ENCODE data around the gene GPR132. TPM values are rescaled to one million over a fixed set of nuclear protein-coding genes. Genes with fewer than 3 reads are reported as not detected.
A peak's percentile ranks its signal among the peaks of the same experiment; 100 is the strongest.

Gene GPR132
- total and polyA plus RNA-seq, 2 of the 13 experiments (the other 11 are each of a cell fraction or from before 2014, with no cell fraction given): not detected

- TF ChIP-seq STAG1 (CRISPR knock-in tag; IDR thresholded peaks at IDR 0.05) (peak; percentile 82), HOXA3 (CRISPR knock-in tag; IDR thresholded peaks at IDR 0.05) (peak; percentile 27; the same call in 1 of the 2 replicates), POLR2AphosphoS5 (IDR thresholded peaks at IDR 0.05; ENCODE audit: low read depth, low read length) (no peak), ZSCAN12 (CRISPR knock-in tag; IDR thresholded peaks at IDR 0.05) (no peak), RFXANK (CRISPR knock-in tag; IDR thresholded peaks at IDR 0.05) (no peak), ZNF567 (CRISPR knock-in tag; IDR thresholded peaks at IDR 0.05; ENCODE audit: borderline replicate concordance) (no peak), ZKSCAN8 (CRISPR knock-in tag; IDR thresholded peaks at IDR 0.05; ENCODE audit: borderline replicate concordance) (no peak), RAD51 (IDR thresholded peaks at IDR 0.05; ENCODE audit: borderline replicate concordance) (no peak), ZNF598 (CRISPR knock-in tag; IDR thresholded peaks at IDR 0.05; ENCODE audit: borderline replicate concordance) (no peak), ZNF839 (CRISPR knock-in tag; IDR thresholded peaks at IDR 0.05; ENCODE audit: borderline replicate concordance) (no peak), ERF (CRISPR knock-in tag; IDR thresholded peaks at IDR 0.05) (0 out of 2 replicates have a peak, but pooled peaks have one; percentile 41), ARID2 (CRISPR knock-in tag; IDR thresholded peaks at IDR 0.05; ENCODE audit: borderline replicate concordance) (no peak), ZNF142 (CRISPR knock-in tag; IDR thresholded peaks at IDR 0.05) (peak; percentile 99), KLF13 (CRISPR knock-in tag; IDR thresholded peaks at IDR 0.05) (no peak)
- TF ChIP-seq, protein P1, sequence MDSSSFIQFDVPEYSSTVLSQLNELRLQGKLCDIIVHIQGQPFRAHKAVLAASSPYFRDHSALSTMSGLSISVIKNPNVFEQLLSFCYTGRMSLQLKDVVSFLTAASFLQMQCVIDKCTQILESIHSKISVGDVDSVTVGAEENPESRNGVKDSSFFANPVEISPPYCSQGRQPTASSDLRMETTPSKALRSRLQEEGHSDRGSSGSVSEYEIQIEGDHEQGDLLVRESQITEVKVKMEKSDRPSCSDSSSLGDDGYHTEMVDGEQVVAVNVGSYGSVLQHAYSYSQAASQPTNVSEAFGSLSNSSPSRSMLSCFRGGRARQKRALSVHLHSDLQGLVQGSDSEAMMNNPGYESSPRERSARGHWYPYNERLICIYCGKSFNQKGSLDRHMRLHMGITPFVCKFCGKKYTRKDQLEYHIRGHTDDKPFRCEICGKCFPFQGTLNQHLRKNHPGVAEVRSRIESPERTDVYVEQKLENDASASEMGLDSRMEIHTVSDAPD (CRISPR knock-in tag; IDR thresholded peaks at IDR 0.05): no peak
- TF ChIP-seq, protein P2, sequence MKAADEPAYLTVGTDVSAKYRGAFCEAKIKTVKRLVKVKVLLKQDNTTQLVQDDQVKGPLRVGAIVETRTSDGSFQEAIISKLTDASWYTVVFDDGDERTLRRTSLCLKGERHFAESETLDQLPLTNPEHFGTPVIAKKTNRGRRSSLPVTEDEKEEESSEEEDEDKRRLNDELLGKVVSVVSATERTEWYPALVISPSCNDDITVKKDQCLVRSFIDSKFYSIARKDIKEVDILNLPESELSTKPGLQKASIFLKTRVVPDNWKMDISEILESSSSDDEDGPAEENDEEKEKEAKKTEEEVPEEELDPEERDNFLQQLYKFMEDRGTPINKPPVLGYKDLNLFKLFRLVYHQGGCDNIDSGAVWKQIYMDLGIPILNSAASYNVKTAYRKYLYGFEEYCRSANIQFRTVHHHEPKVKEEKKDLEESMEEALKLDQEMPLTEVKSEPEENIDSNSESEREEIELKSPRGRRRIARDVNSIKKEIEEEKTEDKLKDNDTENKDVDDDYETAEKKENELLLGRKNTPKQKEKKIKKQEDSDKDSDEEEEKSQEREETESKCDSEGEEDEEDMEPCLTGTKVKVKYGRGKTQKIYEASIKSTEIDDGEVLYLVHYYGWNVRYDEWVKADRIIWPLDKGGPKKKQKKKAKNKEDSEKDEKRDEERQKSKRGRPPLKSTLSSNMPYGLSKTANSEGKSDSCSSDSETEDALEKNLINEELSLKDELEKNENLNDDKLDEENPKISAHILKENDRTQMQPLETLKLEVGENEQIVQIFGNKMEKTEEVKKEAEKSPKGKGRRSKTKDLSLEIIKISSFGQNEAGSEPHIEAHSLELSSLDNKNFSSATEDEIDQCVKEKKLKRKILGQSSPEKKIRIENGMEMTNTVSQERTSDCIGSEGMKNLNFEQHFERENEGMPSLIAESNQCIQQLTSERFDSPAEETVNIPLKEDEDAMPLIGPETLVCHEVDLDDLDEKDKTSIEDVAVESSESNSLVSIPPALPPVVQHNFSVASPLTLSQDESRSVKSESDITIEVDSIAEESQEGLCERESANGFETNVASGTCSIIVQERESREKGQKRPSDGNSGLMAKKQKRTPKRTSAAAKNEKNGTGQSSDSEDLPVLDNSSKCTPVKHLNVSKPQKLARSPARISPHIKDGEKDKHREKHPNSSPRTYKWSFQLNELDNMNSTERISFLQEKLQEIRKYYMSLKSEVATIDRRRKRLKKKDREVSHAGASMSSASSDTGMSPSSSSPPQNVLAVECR (CRISPR knock-in tag; IDR thresholded peaks at IDR 0.05; ENCODE audit: borderline replicate concordance): peak; percentile 32; the same call in 1 of the 2 replicates
- TF ChIP-seq, protein P3, sequence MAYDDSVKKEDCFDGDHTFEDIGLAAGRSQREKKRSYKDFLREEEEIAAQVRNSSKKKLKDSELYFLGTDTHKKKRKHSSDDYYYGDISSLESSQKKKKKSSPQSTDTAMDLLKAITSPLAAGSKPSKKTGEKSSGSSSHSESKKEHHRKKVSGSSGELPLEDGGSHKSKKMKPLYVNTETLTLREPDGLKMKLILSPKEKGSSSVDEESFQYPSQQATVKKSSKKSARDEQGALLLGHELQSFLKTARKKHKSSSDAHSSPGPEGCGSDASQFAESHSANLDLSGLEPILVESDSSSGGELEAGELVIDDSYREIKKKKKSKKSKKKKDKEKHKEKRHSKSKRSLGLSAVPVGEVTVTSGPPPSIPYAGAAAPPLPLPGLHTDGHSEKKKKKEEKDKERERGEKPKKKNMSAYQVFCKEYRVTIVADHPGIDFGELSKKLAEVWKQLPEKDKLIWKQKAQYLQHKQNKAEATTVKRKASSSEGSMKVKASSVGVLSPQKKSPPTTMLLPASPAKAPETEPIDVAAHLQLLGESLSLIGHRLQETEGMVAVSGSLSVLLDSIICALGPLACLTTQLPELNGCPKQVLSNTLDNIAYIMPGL (CRISPR knock-in tag; IDR thresholded peaks at IDR 0.05; ENCODE audit: borderline replicate concordance in 1 of 2, low read depth in 1 of 2): peak; percentile 59 to 68; a peak in 3 of 4 replicates
Measured at GRCh38 chr14:105086833-105087307, 21.6 kb upstream of the GPR132 start (continued).

Measured in HepG2 (cell line).